ENCODE measurements around the gene NUP188.

DNA sequence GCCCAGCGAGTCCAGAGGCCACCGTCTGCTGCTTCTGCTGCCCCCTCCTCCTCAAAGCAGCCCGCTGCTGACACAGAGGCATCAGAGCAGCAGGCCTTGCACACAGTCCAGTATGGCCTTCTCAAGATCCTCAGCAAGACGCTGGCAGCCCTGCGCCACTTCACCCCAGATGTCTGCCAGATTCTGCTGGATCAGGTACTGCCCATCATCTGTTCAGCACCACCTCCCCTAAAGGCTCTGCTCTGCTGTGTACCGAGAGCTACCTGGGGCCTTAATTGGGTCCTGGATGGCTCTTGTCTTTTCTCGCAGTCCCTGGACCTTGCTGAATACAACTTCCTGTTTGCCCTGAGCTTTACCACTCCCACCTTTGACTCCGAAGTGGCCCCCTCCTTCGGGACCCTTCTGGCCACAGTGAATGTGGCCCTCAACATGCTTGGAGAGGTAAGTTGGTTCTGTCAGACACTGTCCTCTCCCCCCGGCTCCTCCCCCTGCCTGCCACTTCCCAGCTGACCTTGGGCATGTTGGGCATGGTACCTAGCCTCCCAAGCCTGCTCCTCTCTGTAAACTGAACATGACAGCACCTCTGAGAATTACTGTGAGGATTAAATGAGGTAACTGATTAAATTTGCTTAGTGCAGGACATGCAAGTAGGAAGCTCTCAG, 58.0 kb downstream of the NUP188 start:
- TF ChIP-seq, protein P1, sequence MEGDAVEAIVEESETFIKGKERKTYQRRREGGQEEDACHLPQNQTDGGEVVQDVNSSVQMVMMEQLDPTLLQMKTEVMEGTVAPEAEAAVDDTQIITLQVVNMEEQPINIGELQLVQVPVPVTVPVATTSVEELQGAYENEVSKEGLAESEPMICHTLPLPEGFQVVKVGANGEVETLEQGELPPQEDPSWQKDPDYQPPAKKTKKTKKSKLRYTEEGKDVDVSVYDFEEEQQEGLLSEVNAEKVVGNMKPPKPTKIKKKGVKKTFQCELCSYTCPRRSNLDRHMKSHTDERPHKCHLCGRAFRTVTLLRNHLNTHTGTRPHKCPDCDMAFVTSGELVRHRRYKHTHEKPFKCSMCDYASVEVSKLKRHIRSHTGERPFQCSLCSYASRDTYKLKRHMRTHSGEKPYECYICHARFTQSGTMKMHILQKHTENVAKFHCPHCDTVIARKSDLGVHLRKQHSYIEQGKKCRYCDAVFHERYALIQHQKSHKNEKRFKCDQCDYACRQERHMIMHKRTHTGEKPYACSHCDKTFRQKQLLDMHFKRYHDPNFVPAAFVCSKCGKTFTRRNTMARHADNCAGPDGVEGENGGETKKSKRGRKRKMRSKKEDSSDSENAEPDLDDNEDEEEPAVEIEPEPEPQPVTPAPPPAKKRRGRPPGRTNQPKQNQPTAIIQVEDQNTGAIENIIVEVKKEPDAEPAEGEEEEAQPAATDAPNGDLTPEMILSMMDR (IDR thresholded peaks at IDR 0.05; ENCODE audit: low read depth, low read length, poor library complexity, severe bottlenecking), result no peak
- TF ChIP-seq EZH2phosphoT487 (IDR thresholded peaks at IDR 0.05; ENCODE audit: borderline replicate concordance, low read length), result no peak

Measured in DOHH2 (cell line).